Measurements from ENCODE around the gene NPEPL1. TPM values are rescaled to one million over a fixed set of nuclear protein-coding genes. Genes with fewer than 3 reads are reported as not detected.
A peak's percentile ranks its signal among the peaks of the same experiment; 100 is the strongest.

NPEPL1 gene
- total and polyA plus RNA-seq, 11 donors: 18.1 to 33.4 (median 30.1) TPM

GRCh38 chr20:58658760-58659159 lies 33.8 kb upstream of the NPEPL1 start:
- WGBS, 4 donors: 68 to 75% (median 71%) methylated on average over 4 of the region's 4 CpGs
- TF ChIP-seq CTCF (IDR thresholded peaks at IDR 0.05) (no peak), POLR2A (IDR thresholded peaks at IDR 0.05) (no peak)
- DNase-seq: no peak
- peaks cover 0 to 35% (median 22%) of the 10 kb centered on the region in 9 donors for H3K36me3 ChIP-seq
- H3K4me3 ChIP-seq: no peak overlapping the region
- no peaks in the 10 kb centered on the region for H3K27me3 ChIP-seq
- no peak for ATAC-seq
- intact Hi-C loops (cut with DNase I): loop anchor here in 2 of 10 donors (10.0 kb wide), 2 partner anchors 186 to 354 kb away; partner anchors contain the start of gene RAB22A (in 1 of the 2)
- peaks cover under 1 to 88% (median 60%) of the 10 kb centered on the region in 12 donors for H3K4me1 ChIP-seq
- H3K9me3 ChIP-seq: no peaks in the 10 kb centered on the region
- H3K27ac ChIP-seq: peak overlapping the region in 1 of 12 donors; percentile 66

DNA sequence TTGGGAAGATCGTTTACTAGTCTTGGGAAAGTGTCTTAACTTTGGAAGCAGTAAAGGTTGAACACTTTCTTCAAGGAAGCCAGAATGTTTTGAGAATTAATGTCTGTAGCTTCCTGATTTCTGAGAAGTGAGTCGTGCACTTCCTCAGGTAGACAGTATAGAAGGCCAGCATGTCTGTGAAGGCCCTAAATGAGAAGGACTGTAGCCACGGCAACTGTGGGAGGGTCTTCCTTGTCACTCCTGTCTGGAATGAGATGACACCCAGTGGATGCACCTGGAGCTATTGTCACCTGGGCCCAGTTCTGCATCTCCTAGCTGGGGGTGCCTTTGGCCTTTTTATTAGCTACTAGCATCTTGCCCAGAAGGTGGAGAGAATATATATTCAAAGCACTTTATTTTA lies 32.8 kb upstream of the NPEPL1 start:
- Histone ChIP-seq H3K36me3 (peaks cover 0 to 39% (median 27%) of the 10 kb centered on the region in 9 donors), H3K27ac (peak overlapping the region in 1 of 12 donors; percentile 66), H3K27me3 (no peaks in the 10 kb centered on the region), H3K4me1 (peaks cover 0 to 77% (median 52%) of the 10 kb centered on the region in 12 donors), H3K4me3 (no peak overlapping the region), H3K9me3 (no peaks in the 10 kb centered on the region)
- WGBS, 4 donors: 46 to 59% (median 47%) methylated on average over 3 of the region's 3 CpGs
- DNase-seq (no peak), ATAC-seq (no peak)
- intact Hi-C loops (cut with DNase I): loop anchor here in 2 of 10 donors (10.0 kb wide), 2 partner anchors 185 to 355 kb away; partner anchors contain the start of gene RAB22A (in 1 of the 2)
- TF ChIP-seq CTCF (IDR thresholded peaks at IDR 0.05) (no peak), POLR2A (IDR thresholded peaks at IDR 0.05) (no peak)

DNA sequence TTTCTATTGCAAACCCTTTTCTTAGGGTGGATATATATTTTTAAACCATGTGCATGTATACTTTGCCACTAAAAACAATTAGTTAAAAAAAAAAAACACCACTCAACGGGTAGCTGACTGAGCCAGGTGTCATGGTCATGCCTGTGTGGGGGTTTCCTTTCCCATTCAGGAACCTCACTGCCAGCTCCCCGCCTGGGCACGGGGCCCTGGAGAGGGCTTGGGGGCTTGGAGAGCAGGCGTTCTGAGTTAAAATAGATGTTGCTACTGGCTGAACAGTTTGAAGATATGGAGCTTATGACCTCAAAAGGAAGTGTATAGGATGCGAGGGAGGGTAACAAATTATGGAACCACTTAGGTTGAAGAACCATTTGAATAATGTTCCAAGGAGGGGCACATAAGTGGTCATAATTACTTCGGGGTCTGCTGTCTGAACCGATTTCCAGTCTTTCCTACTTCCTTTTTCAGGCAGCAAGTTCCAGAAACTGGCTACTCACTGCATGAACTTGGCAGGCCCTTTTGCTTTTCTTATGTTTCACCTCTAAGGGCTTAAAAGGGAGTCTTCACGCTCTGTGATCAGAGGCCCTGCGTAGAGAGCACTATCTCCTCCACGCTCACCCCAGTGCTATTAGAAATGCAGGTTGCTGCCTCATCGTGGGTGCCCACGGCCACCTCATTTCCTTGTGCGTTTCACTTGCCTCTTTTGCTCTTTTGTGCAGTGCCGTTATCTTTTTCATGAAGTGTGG lies 31.6 kb upstream of the NPEPL1 start:
- H3K27ac ChIP-seq: peak overlapping the region in 5 of 12 donors; percentile 4 to 66 (median 33)
- no peaks in the 10 kb centered on the region for H3K27me3 ChIP-seq
- H3K4me1 ChIP-seq: peaks cover 0 to 65% (median 43%) of the 10 kb centered on the region in 12 donors
- ATAC-seq: peak in 1 of 4 donors; percentile 49
- H3K4me3 ChIP-seq: no peak overlapping the region
- no peak for TF ChIP-seq CTCF (IDR thresholded peaks at IDR 0.05)
- no peak for TF ChIP-seq POLR2A (IDR thresholded peaks at IDR 0.05)
- H3K9me3 ChIP-seq: no peaks in the 10 kb centered on the region
- H3K36me3 ChIP-seq: peaks cover 0 to 51% (median 27%) of the 10 kb centered on the region in 9 donors
- 56 to 67% (median 59%) methylated on average over 14 of the region's 14 CpGs for WGBS, 4 donors
- DNase-seq: no peak
- intact Hi-C loops (cut with DNase I): no loop called here
